HepG2 (cell line): ENCODE data around the gene PNPLA3. TPM values are rescaled to one million over a fixed set of nuclear protein-coding genes. Genes with fewer than 3 reads are reported as not detected.
A peak's percentile ranks its signal among the peaks of the same experiment; 100 is the strongest.

Experiments
- ARNTL ChIP-seq: sonication (generic); formaldehyde crosslinking; IDR thresholded peaks from 2 replicates; pipeline ENCODE4 v1.4.0; 2020; ENCODE audit warnings: mild to moderate bottlenecking, missing genetic modification reagents
- DNMT3B ChIP-seq: conservative IDR thresholded peaks from 2 replicates; pipeline ENCODE4 v1.6.1; 2016; ENCODE audit warnings: missing biosample characterization, control low read depth
- HES4 ChIP-seq: sonication (generic); formaldehyde crosslinking; IDR thresholded peaks from 2 replicates; pipeline ENCODE4 v1.9.0; 2021; ENCODE audit warnings: mild to moderate bottlenecking, missing genetic modification reagents, borderline replicate concordance
- MYNN ChIP-seq: sonication (generic); formaldehyde crosslinking; IDR thresholded peaks from 2 replicates; pipeline ENCODE4 v1.4.0; 2020; ENCODE audit warnings: mild to moderate bottlenecking, low read depth, missing genetic modification reagents
- PAX8 ChIP-seq: sonication (generic); formaldehyde crosslinking; IDR thresholded peaks from 2 replicates; pipeline ENCODE4 v1.8.0; 2022; ENCODE audit warnings: mild to moderate bottlenecking, missing genetic modification reagents, borderline replicate concordance
- PREB ChIP-seq: sonication (generic); formaldehyde crosslinking; IDR thresholded peaks from 2 replicates; pipeline ENCODE4 v1.4.0; 2020; ENCODE audit warnings: missing genetic modification reagents
- REL ChIP-seq: sonication (generic); formaldehyde crosslinking; conservative IDR thresholded peaks from 2 replicates; pipeline ENCODE4 v1.8.0; 2022; ENCODE audit warnings: mild to moderate bottlenecking, missing genetic modification reagents, moderate library complexity
- SIN3A ChIP-seq: IDR thresholded peaks from 2 replicates; pipeline ENCODE4 v1.6.1; 2011; ENCODE audit warnings: low read depth, mild to moderate bottlenecking, control low read depth, low read length, borderline replicate concordance
- SOX13 ChIP-seq, 3 experiments: fragments of 450-650 bp in 1 of 3; sonication (generic) in 1 of 3; formaldehyde crosslinking in 1 of 3; IDR thresholded peaks in 2 of 3; conservative IDR thresholded peaks in 1 of 3; 2 replicates each; pipeline versions ENCODE4 v1.5.0 to v1.6.1; 2016 to 2020; ENCODE audit warnings: antibody characterized with exemption in 1 of 3, mild to moderate bottlenecking in 1 of 3, missing compliant biosample characterization in 1 of 3, missing genetic modification reagents in 1 of 3, moderate library complexity in 1 of 3
- SP5 ChIP-seq: IDR thresholded peaks from 2 replicates; pipeline ENCODE4 v1.6.1; 2016; ENCODE audit warnings: low read depth, borderline replicate concordance
- SPEN ChIP-seq: sonication (generic); formaldehyde crosslinking; IDR thresholded peaks from 2 replicates; pipeline ENCODE4 v1.5.1; 2020; ENCODE audit warnings: low read depth, mild to moderate bottlenecking, missing genetic modification reagents
- YEATS2 ChIP-seq: sonication (generic); formaldehyde crosslinking; IDR thresholded peaks from 2 replicates; pipeline ENCODE4 v1.4.0; 2020; ENCODE audit warnings: missing genetic modification reagents, borderline replicate concordance
- ZBTB1 ChIP-seq: sonication (generic); formaldehyde crosslinking; IDR thresholded peaks from 2 replicates; pipeline ENCODE4 v1.4.0; 2020; ENCODE audit warnings: missing genetic modification reagents, borderline replicate concordance
- ZFP36L1 ChIP-seq: sonication (generic); formaldehyde crosslinking; IDR thresholded peaks from 2 replicates; pipeline ENCODE4 v1.8.0; 2022; ENCODE audit warnings: mild to moderate bottlenecking, missing genetic modification reagents, moderate library complexity
- ZNF138 ChIP-seq: sonication (generic); formaldehyde crosslinking; IDR thresholded peaks from 2 replicates; pipeline ENCODE4 v1.5.0; 2020; ENCODE audit warnings: mild to moderate bottlenecking, low read depth, missing genetic modification reagents
- ZNF143 ChIP-seq: sonication (generic); formaldehyde crosslinking; IDR thresholded peaks from 2 replicates; pipeline ENCODE4 v1.4.0; 2020; ENCODE audit warnings: missing genetic modification reagents
- ZNF230 ChIP-seq: sonication (generic); formaldehyde crosslinking; IDR thresholded peaks from 2 replicates; pipeline ENCODE4 v1.4.0; 2020; ENCODE audit warnings: mild to moderate bottlenecking, missing genetic modification reagents
- ZNF44 ChIP-seq: sonication (generic); formaldehyde crosslinking; IDR thresholded peaks from 2 replicates; pipeline ENCODE4 v1.5.1; 2020; ENCODE audit warnings: mild to moderate bottlenecking, missing genetic modification reagents
- ZNF546 ChIP-seq: sonication (generic); formaldehyde crosslinking; conservative IDR thresholded peaks from 2 replicates; pipeline ENCODE4 v1.8.1; 2023; ENCODE audit warnings: mild to moderate bottlenecking, missing genetic modification reagents
- ZNF589 ChIP-seq: sonication (generic); formaldehyde crosslinking; conservative IDR thresholded peaks from 2 replicates; pipeline ENCODE4 v1.8.0; 2022; ENCODE audit warnings: mild to moderate bottlenecking, moderate library complexity, missing genetic modification reagents
- ZNF749 ChIP-seq: sonication (generic); formaldehyde crosslinking; IDR thresholded peaks from 2 replicates; pipeline ENCODE4 v1.8.0; 2022; ENCODE audit warnings: mild to moderate bottlenecking, missing genetic modification reagents, moderate library complexity, borderline replicate concordance
- ZXDC ChIP-seq: sonication (generic); formaldehyde crosslinking; IDR thresholded peaks from 2 replicates; pipeline ENCODE4 v1.5.0; 2020; ENCODE audit warnings: mild to moderate bottlenecking, missing genetic modification reagents
- polyA plus RNA-seq, 8 experiments: library from polyadenylated mRNA; depleted of rRNA in 3 of 8; stranded (reverse) in 7 of 8; unstranded in 1 of 8; fragments of >200 nt; fragmentation: Illumina TruSeq in 4 of 8; extraction: Trizol in 4 of 8; gene quantifications; 2 replicates each; pipeline versions ENCODE4 v1.2.1 to v1.2.3, GENCODE V29; 2011 to 2016; ENCODE audit warnings: low read depth in 4 of 8, missing spikeins in 1 of 8, mixed read lengths in 1 of 8; ENCODE audit not compliant: insufficient read depth in 1 of 8
- total RNA-seq, 5 experiments: library from RNA; depleted of rRNA; stranded (reverse); fragments of >200 nt; fragmentation: Illumina TruSeq; extraction: Trizol; gene quantifications; 2 replicates each; pipeline ENCODE4 v1.2.3, GENCODE V29; 2016; ENCODE audit warnings: low read depth in 1 of 5
- TF ChIP-seq, protein P1 (sequence below): sonication (generic); formaldehyde crosslinking; conservative IDR thresholded peaks from 2 replicates; pipeline ENCODE4 v1.8.0; 2022; ENCODE audit warnings: mild to moderate bottlenecking, moderate library complexity, missing genetic modification reagents

Gene PNPLA3
- total and polyA plus RNA-seq, 2 of the 13 experiments (the other 11 are each of a cell fraction or from before 2014, with no cell fraction given): 16.9 to 19.8 TPM

- TF ChIP-seq, protein P1, sequence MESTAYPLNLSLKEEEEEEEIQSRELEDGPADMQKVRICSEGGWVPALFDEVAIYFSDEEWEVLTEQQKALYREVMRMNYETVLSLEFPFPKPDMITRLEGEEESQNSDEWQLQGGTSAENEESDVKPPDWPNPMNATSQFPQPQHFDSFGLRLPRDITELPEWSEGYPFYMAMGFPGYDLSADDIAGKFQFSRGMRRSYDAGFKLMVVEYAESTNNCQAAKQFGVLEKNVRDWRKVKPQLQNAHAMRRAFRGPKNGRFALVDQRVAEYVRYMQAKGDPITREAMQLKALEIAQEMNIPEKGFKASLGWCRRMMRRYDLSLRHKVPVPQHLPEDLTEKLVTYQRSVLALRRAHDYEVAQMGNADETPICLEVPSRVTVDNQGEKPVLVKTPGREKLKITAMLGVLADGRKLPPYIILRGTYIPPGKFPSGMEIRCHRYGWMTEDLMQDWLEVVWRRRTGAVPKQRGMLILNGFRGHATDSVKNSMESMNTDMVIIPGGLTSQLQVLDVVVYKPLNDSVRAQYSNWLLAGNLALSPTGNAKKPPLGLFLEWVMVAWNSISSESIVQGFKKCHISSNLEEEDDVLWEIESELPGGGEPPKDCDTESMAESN (CRISPR knock-in tag): peak; percentile 77
- no peak for TF ChIP-seq HES4
- TF ChIP-seq REL (CRISPR knock-in tag): peak; percentile 71; the same call in 1 of the 2 replicates
- peak; percentile 87 for TF ChIP-seq ZNF143
- TF ChIP-seq PREB (CRISPR knock-in tag): 0 out of 2 replicates have a peak, but pooled peaks have one; percentile 62
- 0 out of 2 replicates have a peak, but pooled peaks have one; percentile 48 for TF ChIP-seq DNMT3B
- TF ChIP-seq SIN3A: 0 out of 2 replicates have a peak, but pooled peaks have one; percentile 72
- peak; percentile 63; the same call in 1 of the 2 replicates for TF ChIP-seq ARNTL (CRISPR knock-in tag)
- peak; percentile 83; the same call in 1 of the 2 replicates for TF ChIP-seq ZNF589 (CRISPR knock-in tag)
- peak; percentile 91 for TF ChIP-seq ZNF230
- TF ChIP-seq ZFP36L1 (CRISPR knock-in tag): peak; percentile 52; the same call in 1 of the 2 replicates
- no peak; the same call in 1 of the 2 replicates for TF ChIP-seq SOX13 (IDR thresholded peaks at IDR 0.05)
- peak in 1 of 2 experiments; percentile 24; a peak in 1 of 4 replicates for TF ChIP-seq SOX13 (CRISPR knock-in tag; conservative IDR thresholded peaks at IDR 0.05 in 1 of 2, IDR thresholded peaks at IDR 0.05 in 1 of 2)
- no peak for TF ChIP-seq ZBTB1 (CRISPR knock-in tag)
- TF ChIP-seq YEATS2: peak; percentile 89
- TF ChIP-seq SPEN (CRISPR knock-in tag): peak; percentile 99
- no peak for TF ChIP-seq MYNN (CRISPR knock-in tag)
- peak; percentile 58; the same call in 1 of the 2 replicates for TF ChIP-seq ZXDC (CRISPR knock-in tag)
- no peak; the same call in 1 of the 2 replicates for TF ChIP-seq ZNF138
- 0 out of 2 replicates have a peak, but pooled peaks have one; percentile 30 for TF ChIP-seq PAX8 (CRISPR knock-in tag)
- TF ChIP-seq SP5: peak; percentile 77
- peak; percentile 79; the same call in 1 of the 2 replicates for TF ChIP-seq ZNF749 (CRISPR knock-in tag)
- TF ChIP-seq ZNF44: peak; percentile 22; the same call in 1 of the 2 replicates
- TF ChIP-seq ZNF546 (CRISPR knock-in tag): 0 out of 2 replicates have a peak, but pooled peaks have one; percentile 33
Measured at GRCh38 chr22:43955040-43955882, 31.7 kb downstream of the PNPLA3 start, which contains the start of gene SAMM50 (continued).
